ENCODE data around the gene DBET.

- TF ChIP-seq, protein P1, sequence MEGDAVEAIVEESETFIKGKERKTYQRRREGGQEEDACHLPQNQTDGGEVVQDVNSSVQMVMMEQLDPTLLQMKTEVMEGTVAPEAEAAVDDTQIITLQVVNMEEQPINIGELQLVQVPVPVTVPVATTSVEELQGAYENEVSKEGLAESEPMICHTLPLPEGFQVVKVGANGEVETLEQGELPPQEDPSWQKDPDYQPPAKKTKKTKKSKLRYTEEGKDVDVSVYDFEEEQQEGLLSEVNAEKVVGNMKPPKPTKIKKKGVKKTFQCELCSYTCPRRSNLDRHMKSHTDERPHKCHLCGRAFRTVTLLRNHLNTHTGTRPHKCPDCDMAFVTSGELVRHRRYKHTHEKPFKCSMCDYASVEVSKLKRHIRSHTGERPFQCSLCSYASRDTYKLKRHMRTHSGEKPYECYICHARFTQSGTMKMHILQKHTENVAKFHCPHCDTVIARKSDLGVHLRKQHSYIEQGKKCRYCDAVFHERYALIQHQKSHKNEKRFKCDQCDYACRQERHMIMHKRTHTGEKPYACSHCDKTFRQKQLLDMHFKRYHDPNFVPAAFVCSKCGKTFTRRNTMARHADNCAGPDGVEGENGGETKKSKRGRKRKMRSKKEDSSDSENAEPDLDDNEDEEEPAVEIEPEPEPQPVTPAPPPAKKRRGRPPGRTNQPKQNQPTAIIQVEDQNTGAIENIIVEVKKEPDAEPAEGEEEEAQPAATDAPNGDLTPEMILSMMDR (IDR thresholded peaks at IDR 0.05) = no peak
- TF ChIP-seq POLR2A (IDR thresholded peaks at IDR 0.05) (no peak), EP300 (IDR thresholded peaks at IDR 0.05) (no peak)
These were observed 48.5 kb upstream of the DBET start for GRCh38 chr4:190015538-190016368.
